HepG2 (cell line): Measurements from ENCODE around the gene PKLR. TPM values are rescaled to one million over a fixed set of nuclear protein-coding genes. Genes with fewer than 3 reads are reported as not detected.

Experiments
- ATAC-seq: fragments of 200-7000 bp; cut with Tn5 transposase; 3 replicates; pipeline ENCODE4 v1.9.1; 2020; ENCODE audit warnings: mild to moderate bottlenecking, moderate library complexity
- BruUV-seq: library from RNA; stranded (reverse); fragments of 400-500 nt; replicated peaks from 2 replicates; lab custom pipeline; 2021; lab: Mats Ljungman, UMichigan
- CTCF ChIA-PET: fragments of 300-600 bp; formaldehyde crosslinking; extraction: SDS; loops from one replicate; lab custom pipeline; 2021; ENCODE audit warnings: low total read pairs, inconsistent platforms, low intra/inter-chr PET ratio; lab: Yijun Ruan, JAX
- POLR2A ChIA-PET: fragments of 350-600 bp; sonication (Branson Sonifier 250); formaldehyde crosslinking; loops from one replicate; lab custom pipeline; 2020; ENCODE audit warnings: antibody characterized with exemption, inconsistent platforms; lab: Yijun Ruan, JAX
- DNase-seq: peaks from one replicate; pipeline ENCODE4 v3.0.0-alpha.2; 2015; ENCODE audit warnings: low spot score
- FAIRE-seq: peaks from 3 replicates; lab custom pipeline; 2011; peaks lifted over from hg19 to GRCh38; lab: Jason Lieb, UNC
- H2AFZ ChIP-seq: one replicate; pipeline ENCODE4 v1.6.1; 2011; ENCODE audit warnings: low read length, inconsistent platforms
- H3K27ac ChIP-seq: fragments of 300-600 bp; 3 replicates; pipeline ENCODE4 v1.8.0; 2011; ENCODE audit warnings: mixed run types, mild to moderate bottlenecking, mixed read lengths, low read length, inconsistent platforms; ENCODE audit not compliant: insufficient read depth; ENCODE audit errors: extremely low read length
- H3K27me3 ChIP-seq, 2 experiments: fragments of 200-600 bp in 1 of 2; 2 replicates in 1 of 2; 3 replicates in 1 of 2; pipeline versions ENCODE4 v1.6.0 to v1.8.0; 2011; ENCODE audit warnings: low read length in 2 of 2, mild to moderate bottlenecking in 2 of 2, moderate library complexity in 2 of 2, inconsistent platforms in 1 of 2; ENCODE audit not compliant: insufficient read depth in 2 of 2, control insufficient read depth in 1 of 2
- H3K36me3 ChIP-seq, 2 experiments: fragments of 200-600 bp in 1 of 2; replicated peaks in 1 of 2; 2 replicates in 1 of 2; 3 replicates in 1 of 2; pipeline versions ENCODE4 v1.5.1 to v1.8.0; 2011; ENCODE audit warnings: low read length in 2 of 2, inconsistent platforms in 1 of 2; ENCODE audit not compliant: insufficient read depth in 2 of 2, control insufficient read depth in 1 of 2
- H3K4me1 ChIP-seq: 2 replicates; pipeline ENCODE4 v1.5.1; 2012; ENCODE audit warnings: low read length, inconsistent platforms; ENCODE audit not compliant: insufficient read depth
- H3K4me2 ChIP-seq: 2 replicates; pipeline ENCODE4 v1.6.0; 2011; ENCODE audit warnings: low read depth, low read length, inconsistent platforms
- H3K4me3 ChIP-seq, 3 experiments: fragments of 200-600 bp in 1 of 3; sonication (generic), shearing (Covaris generic) in 1 of 3; replicated peaks in 1 of 3; 2 replicates each; pipeline ENCODE4 v1.5.1; 2011 to 2016; ENCODE audit warnings: low read length in 3 of 3, inconsistent platforms in 2 of 3, low read depth in 2 of 3, mild to moderate bottlenecking in 2 of 3, control low read depth in 1 of 3, mixed read lengths in 1 of 3; ENCODE audit not compliant: insufficient read depth in 1 of 3
- H3K79me2 ChIP-seq: one replicate; pipeline ENCODE4 v1.6.1; 2011; ENCODE audit warnings: low read length, inconsistent platforms; ENCODE audit not compliant: insufficient read depth
- H3K9ac ChIP-seq: 2 replicates; pipeline ENCODE4 v1.6.0; 2011; ENCODE audit warnings: mild to moderate bottlenecking, low read depth, low read length, inconsistent platforms; ENCODE audit not compliant: insufficient read depth
- H3K9me3 ChIP-seq: 2 replicates; pipeline ENCODE4 v1.5.1; 2012; ENCODE audit warnings: mild to moderate bottlenecking, low read length
- H4K20me1 ChIP-seq: 2 replicates; pipeline ENCODE4 v1.6.0; 2011; ENCODE audit warnings: inconsistent platforms, mild to moderate bottlenecking, low read length, moderate library complexity; ENCODE audit not compliant: insufficient read depth
- BORCS8-MEF2B ChIP-seq: sonication (generic); formaldehyde crosslinking; IDR thresholded peaks from 2 replicates; pipeline ENCODE4 v1.8.0; 2022; ENCODE audit warnings: mild to moderate bottlenecking, missing genetic modification reagents
- HMGA1 ChIP-seq: sonication (generic); formaldehyde crosslinking; conservative IDR thresholded peaks from 2 replicates; pipeline ENCODE4 v1.4.0; 2020; ENCODE audit warnings: missing genetic modification reagents
- HNF4G ChIP-seq, 2 experiments: sonication (generic) in 1 of 2; formaldehyde crosslinking in 1 of 2; IDR thresholded peaks; 2 replicates each; pipeline versions ENCODE4 v1.4.0 to v1.6.1; 2011 to 2020; ENCODE audit warnings: borderline replicate concordance in 2 of 2, low read depth in 2 of 2, mild to moderate bottlenecking in 2 of 2, low read length in 1 of 2, missing genetic modification reagents in 1 of 2, moderate library complexity in 1 of 2
- SNAPC2 ChIP-seq: sonication (generic); formaldehyde crosslinking; IDR thresholded peaks from 2 replicates; pipeline ENCODE4 v1.8.1; 2022; ENCODE audit warnings: mild to moderate bottlenecking, missing genetic modification reagents
- ZBTB40 ChIP-seq, 2 experiments: fragments of 450-650 bp in 1 of 2; sonication (generic) in 1 of 2; formaldehyde crosslinking in 1 of 2; IDR thresholded peaks; 2 replicates each; pipeline versions ENCODE4 v1.6.1 to v1.8.0; 2016 to 2022; ENCODE audit warnings: antibody characterized with exemption in 1 of 2, mild to moderate bottlenecking in 1 of 2, missing genetic modification reagents in 1 of 2
- ZBTB49 ChIP-seq: sonication (generic); formaldehyde crosslinking; IDR thresholded peaks from 2 replicates; pipeline ENCODE4 v1.4.0; 2020; ENCODE audit warnings: missing genetic modification reagents, borderline replicate concordance
- ZNF260 ChIP-seq: sonication (generic); formaldehyde crosslinking; IDR thresholded peaks from 2 replicates; pipeline ENCODE4 v1.4.0; 2020; ENCODE audit warnings: missing genetic modification reagents, low read depth, mild to moderate bottlenecking, borderline replicate concordance
- WGBS: methylation state at CpG from one replicate; pipeline ENCODE4 v1.1.6; 2017; ENCODE audit warnings: low lambda C conversion rate; 5-methylcytosine and 5-hydroxymethylcytosine counted together
- in situ Hi-C: cut with HindIII; loops from 2 replicates; pipeline ENCODE4 v1.10.0; 2017; ENCODE audit warnings: low pct_unique_long_range_greater_than_20kb; ENCODE audit not compliant: extremely low pct_ligation_motif_present
- intact Hi-C: fragments of 100-400 bp; cut with micrococcal nuclease; formaldehyde crosslinking; loops from one replicate; pipeline ENCODE4 v1.10.0; 2022; ENCODE audit not compliant: unreplicated experiment
- polyA plus RNA-seq, 8 experiments: library from polyadenylated mRNA; depleted of rRNA in 3 of 8; stranded (reverse) in 7 of 8; unstranded in 1 of 8; fragments of >200 nt; fragmentation: Illumina TruSeq in 4 of 8; extraction: Trizol in 4 of 8; gene quantifications; 2 replicates each; pipeline versions ENCODE4 v1.2.1 to v1.2.3, GENCODE V29; 2011 to 2016; ENCODE audit warnings: low read depth in 4 of 8, missing spikeins in 1 of 8, mixed read lengths in 1 of 8; ENCODE audit not compliant: insufficient read depth in 1 of 8
- total RNA-seq, 5 experiments: library from RNA; depleted of rRNA; stranded (reverse); fragments of >200 nt; fragmentation: Illumina TruSeq; extraction: Trizol; gene quantifications; 2 replicates each; pipeline ENCODE4 v1.2.3, GENCODE V29; 2016; ENCODE audit warnings: low read depth in 1 of 5

The PKLR gene
- total and polyA plus RNA-seq, 2 of the 13 experiments (the other 11 are each of a cell fraction or from before 2014, with no cell fraction given) = 10.3 to 29.3 TPM

- Histone ChIP-seq H3K9ac (peak overlapping the region; percentile 68), H3K4me3 (peak overlapping the region; percentile 87 to 97 (median 95)), H3K36me3 (no peaks in the 10 kb centered on the region; a peak in 1 of 5 replicates), H3K4me2 (peak overlapping the region; percentile 95), H3K27ac (peak overlapping the region; percentile 38), H2AFZ (no peak overlapping the region), H3K4me1 (peaks cover 42% of the 10 kb centered on the region), H3K9me3 (no peaks in the 10 kb centered on the region), H4K20me1 (no peaks in the 10 kb centered on the region), H3K79me2 (no peaks in the 10 kb centered on the region), H3K27me3 (no peaks in the 10 kb centered on the region; a peak in 1 of 5 replicates)
- BruUV-seq = no TSS peak
- DNase-seq (peak; percentile 51), FAIRE-seq (no peak), ATAC-seq (peak; percentile 36)
- ChIA-PET POLR2A (interaction anchor here (0.7 to 1.4 kb wide), 5 partner anchors 22 to 45 kb away, joined by 3 to 6 read pairs (median 3); no protein-coding TSS in a partner anchor), CTCF (interaction anchor here (2.1 to 2.4 kb wide), 2 partner anchors 30 to 46 kb away, joined by 21 to 35 read pairs; partner anchors contain the start of gene FDPS)
- in situ Hi-C loops (loop anchor here (5.0 kb wide), 1 partner anchor 39 kb away; no protein-coding TSS in a partner anchor), intact Hi-C loops (loop anchor here (1.0 to 5.0 kb wide), 2 partner anchors 30 to 44 kb away; partner anchors contain the start of genes FDPS and RUSC1)
- 2% methylated on average over 16 of the region's 29 CpGs for WGBS
- TF ChIP-seq BORCS8-MEF2B (CRISPR knock-in tag) = peak; percentile 73
- TF ChIP-seq HMGA1 (CRISPR knock-in tag) = no peak
- no peak for TF ChIP-seq HNF4G (IDR thresholded peaks at IDR 0.05; ENCODE audit: borderline replicate concordance, low read depth, low read length)
- TF ChIP-seq HNF4G (CRISPR knock-in tag; IDR thresholded peaks at IDR 0.05; ENCODE audit: borderline replicate concordance, low read depth) = no peak
- TF ChIP-seq ZBTB40 (IDR thresholded peaks at IDR 0.05) = no peak
- TF ChIP-seq ZBTB40 (CRISPR knock-in tag; IDR thresholded peaks at IDR 0.05) = no peak
- no peak for TF ChIP-seq SNAPC2 (CRISPR knock-in tag)
- no peak for TF ChIP-seq ZNF260 (CRISPR knock-in tag)
- no peak for TF ChIP-seq ZBTB49 (CRISPR knock-in tag)
These were observed 23.1 kb downstream of the PKLR start for GRCh38 chr1:155277902-155278688.
